ENCODE data around the gene KIRREL3. TPM values are rescaled to one million over a fixed set of nuclear protein-coding genes. Genes with fewer than 3 reads are reported as not detected.

The KIRREL3 gene
- total RNA-seq, 4 donors from 2014 or later, result 0.19 TPM; not detected in 3

DNA sequence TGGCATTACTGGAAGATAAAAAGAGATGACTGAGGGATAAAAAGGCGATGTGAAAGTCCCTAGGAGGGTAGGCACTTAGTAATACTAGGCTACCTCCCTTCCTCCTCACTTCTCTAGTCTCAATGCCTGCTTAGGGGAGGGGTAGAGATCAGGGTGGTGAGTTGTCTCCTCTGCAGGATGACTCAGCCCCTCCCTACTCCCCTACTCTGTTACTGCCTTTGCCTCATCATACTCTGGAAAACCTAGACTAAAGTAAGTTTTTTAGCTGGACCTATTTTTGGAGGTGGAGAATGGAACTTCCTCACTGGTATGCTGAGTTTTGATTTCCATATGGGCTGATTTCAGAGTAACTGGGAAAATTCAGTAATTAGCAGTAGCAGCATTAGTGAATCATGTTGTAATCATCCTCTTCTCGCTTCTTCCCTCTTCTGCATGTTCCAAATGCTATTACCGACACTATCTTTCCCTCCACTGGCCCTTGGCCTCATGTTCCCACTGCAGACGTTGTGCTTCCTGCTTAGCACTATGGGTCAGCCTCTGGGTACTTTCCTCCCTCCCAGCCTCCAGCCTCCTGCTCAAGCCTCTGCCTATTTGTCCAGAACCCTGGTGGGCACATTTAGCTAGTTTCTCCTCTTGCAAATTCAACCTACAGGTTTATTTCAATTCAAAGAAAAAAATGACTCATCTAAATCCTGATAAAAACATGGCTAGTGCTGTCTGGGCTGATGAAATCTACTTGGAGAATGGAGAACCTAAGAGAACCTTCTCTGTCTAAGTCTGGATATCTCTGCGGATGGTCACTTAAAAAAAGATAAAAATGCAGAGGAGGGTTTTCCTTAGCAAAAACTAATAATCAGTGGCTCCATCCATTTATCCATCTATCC is 363.4 kb downstream of the KIRREL3 start:
- Histone ChIP-seq H3K27me3 (peaks cover 0 to 76% (median 0%) of the 10 kb centered on the region in 4 donors), H3K9me3 (no peaks in the 10 kb centered on the region), H3K4me3 (no peak overlapping the region), H3K27ac (no peak overlapping the region), H3K36me3 (no peaks in the 10 kb centered on the region), H3K4me1 (no peaks in the 10 kb centered on the region)
- no peak for DNase-seq
- intact Hi-C loops (cut with DNase I), result no loop called here
- TF ChIP-seq, protein P1, sequence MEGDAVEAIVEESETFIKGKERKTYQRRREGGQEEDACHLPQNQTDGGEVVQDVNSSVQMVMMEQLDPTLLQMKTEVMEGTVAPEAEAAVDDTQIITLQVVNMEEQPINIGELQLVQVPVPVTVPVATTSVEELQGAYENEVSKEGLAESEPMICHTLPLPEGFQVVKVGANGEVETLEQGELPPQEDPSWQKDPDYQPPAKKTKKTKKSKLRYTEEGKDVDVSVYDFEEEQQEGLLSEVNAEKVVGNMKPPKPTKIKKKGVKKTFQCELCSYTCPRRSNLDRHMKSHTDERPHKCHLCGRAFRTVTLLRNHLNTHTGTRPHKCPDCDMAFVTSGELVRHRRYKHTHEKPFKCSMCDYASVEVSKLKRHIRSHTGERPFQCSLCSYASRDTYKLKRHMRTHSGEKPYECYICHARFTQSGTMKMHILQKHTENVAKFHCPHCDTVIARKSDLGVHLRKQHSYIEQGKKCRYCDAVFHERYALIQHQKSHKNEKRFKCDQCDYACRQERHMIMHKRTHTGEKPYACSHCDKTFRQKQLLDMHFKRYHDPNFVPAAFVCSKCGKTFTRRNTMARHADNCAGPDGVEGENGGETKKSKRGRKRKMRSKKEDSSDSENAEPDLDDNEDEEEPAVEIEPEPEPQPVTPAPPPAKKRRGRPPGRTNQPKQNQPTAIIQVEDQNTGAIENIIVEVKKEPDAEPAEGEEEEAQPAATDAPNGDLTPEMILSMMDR (IDR thresholded peaks at IDR 0.05), result no peak
- TF ChIP-seq POLR2A (IDR thresholded peaks at IDR 0.05), result no peak
- WGBS, 2 donors, result 48 to 60% methylated on average over 5 of the region's 5 CpGs

DNA sequence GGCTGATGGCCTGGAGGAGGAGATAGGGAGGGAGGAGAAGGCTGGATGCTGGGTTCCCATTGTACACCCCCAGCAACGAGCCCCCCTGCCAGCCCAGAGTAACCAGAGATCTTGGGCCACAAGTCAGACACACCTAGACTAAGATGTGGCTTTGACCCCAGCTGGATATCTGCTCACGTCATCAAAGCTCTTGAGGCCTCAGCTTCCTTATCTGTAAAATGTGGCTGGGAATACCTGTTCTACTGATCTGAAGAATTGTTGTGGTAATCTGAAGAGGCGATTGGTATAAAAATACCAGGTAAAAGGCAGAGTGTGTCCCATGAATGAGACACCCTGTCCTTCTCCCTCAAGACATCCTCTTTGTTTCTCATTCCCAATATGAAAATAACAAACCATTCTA is 365.1 kb downstream of the KIRREL3 start:
- 59 to 74% methylated on average over 3 of the region's 3 CpGs for WGBS, 2 donors
- no peaks in the 10 kb centered on the region for H3K4me1 ChIP-seq
- TF ChIP-seq, protein P1 (IDR thresholded peaks at IDR 0.05), result no peak
- no peak for TF ChIP-seq POLR2A (IDR thresholded peaks at IDR 0.05)
- intact Hi-C loops (cut with DNase I), result no loop called here
- H3K27ac ChIP-seq, result no peak overlapping the region
- H3K36me3 ChIP-seq, result no peaks in the 10 kb centered on the region
- H3K9me3 ChIP-seq, result no peaks in the 10 kb centered on the region
- H3K4me3 ChIP-seq, result no peak overlapping the region
- H3K27me3 ChIP-seq, result peaks cover 0 to 62% (median 0%) of the 10 kb centered on the region in 4 donors
- DNase-seq, result no peak

DNA sequence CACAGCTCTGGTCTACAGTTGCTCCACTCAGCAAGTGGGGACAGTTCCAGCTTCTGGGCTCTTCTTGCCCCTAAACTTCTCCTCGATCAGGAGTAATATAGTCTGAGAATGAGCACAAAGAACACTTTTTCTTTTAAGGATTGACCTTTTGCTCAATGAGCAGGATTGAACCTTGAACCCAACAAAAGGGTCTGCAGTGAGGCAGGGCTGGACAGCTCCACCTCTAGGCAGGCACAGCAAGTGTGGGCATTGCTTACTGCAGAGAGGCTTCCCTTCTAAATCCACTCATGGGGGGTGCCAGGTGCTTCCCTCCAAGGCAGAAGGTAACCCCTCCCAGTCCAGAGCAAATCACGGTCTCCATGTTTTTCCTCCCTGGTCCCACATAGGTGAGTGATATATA is 365.6 kb downstream of the KIRREL3 start:
- H3K27ac ChIP-seq, result no peak overlapping the region
- 50% methylated on average over 1 of the region's 2 CpGs; no CpG with 5 or more reads in 1 of the 2 donors for WGBS, 2 donors
- no peak for DNase-seq
- no peak overlapping the region for H3K4me3 ChIP-seq
- H3K36me3 ChIP-seq, result no peaks in the 10 kb centered on the region
- intact Hi-C loops (cut with DNase I), result no loop called here
- no peaks in the 10 kb centered on the region for H3K4me1 ChIP-seq
- peaks cover 0 to 56% (median 0%) of the 10 kb centered on the region in 4 donors for H3K27me3 ChIP-seq
- H3K9me3 ChIP-seq, result no peaks in the 10 kb centered on the region
- TF ChIP-seq POLR2A (IDR thresholded peaks at IDR 0.05), result no peak
- TF ChIP-seq, protein P1 (IDR thresholded peaks at IDR 0.05), result no peak

DNA sequence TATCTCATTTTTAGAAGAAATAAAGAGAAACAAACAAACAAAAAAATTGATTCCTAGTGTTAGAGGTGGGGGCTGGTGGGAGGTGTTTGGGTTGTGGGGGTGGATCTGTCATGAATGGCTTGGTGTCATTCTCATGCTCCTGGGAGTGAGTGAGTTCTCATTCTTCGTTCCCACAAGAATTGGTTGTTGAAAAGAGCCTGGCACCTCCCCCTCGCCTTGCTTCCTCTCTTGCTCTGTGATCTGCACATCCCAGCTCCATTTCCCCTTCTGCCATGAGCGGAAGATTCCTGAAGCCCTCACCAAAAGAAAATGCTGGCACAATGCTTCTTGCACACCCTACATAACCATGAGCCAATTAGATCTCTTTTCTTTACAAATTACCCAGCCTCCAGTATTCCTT is 367.2 kb downstream of the KIRREL3 start:
- no peaks in the 10 kb centered on the region for H3K9me3 ChIP-seq
- TF ChIP-seq POLR2A (IDR thresholded peaks at IDR 0.05), result no peak
- TF ChIP-seq, protein P1 (IDR thresholded peaks at IDR 0.05), result no peak
- 39 to 46% methylated on average over 3 of the region's 3 CpGs for WGBS, 2 donors
- no peaks in the 10 kb centered on the region for H3K36me3 ChIP-seq
- no peaks in the 10 kb centered on the region for H3K4me1 ChIP-seq
- H3K27me3 ChIP-seq, result peaks cover 0 to 44% (median 0%) of the 10 kb centered on the region in 4 donors
- H3K4me3 ChIP-seq, result no peak overlapping the region
- no peak overlapping the region for H3K27ac ChIP-seq
- DNase-seq, result no peak
- intact Hi-C loops (cut with DNase I), result no loop called here

All from esophagus squamous epithelium (tissue), 5 donors.